GM12892 (cell line): Measurements from ENCODE around the gene CMC1.

Source experiments
- POLR2A ChIP-seq: IDR thresholded peaks from 2 replicates; pipeline ENCODE4 v1.6.1; 2011; ENCODE audit warnings: low read depth, low read length, control low read depth
- POLR2AphosphoS5 ChIP-seq: IDR thresholded peaks from 2 replicates; pipeline ENCODE4 v1.6.1; 2011; ENCODE audit warnings: low read depth, low read length, control low read depth
- TAF1 ChIP-seq: IDR thresholded peaks from 2 replicates; pipeline ENCODE4 v1.6.1; 2011; ENCODE audit warnings: low read depth, mild to moderate bottlenecking, control low read depth, low read length, borderline replicate concordance

GRCh38 chr3:28300345-28300962 lies 59.0 kb downstream of the CMC1 start:
- TF ChIP-seq POLR2AphosphoS5 (no peak), POLR2A (no peak), TAF1 (no peak)
